B cell (primary cell): ENCODE data around the gene COX6B2. TPM values are rescaled to one million over a fixed set of nuclear protein-coding genes. Genes with fewer than 3 reads are reported as not detected.

ENCODE experiments used
- ATAC-seq: fragments of 200-7000 bp; cut with Tn5 transposase; one replicate; pipeline ENCODE4 v1.10.0; 2021; ENCODE audit warnings: low read depth, mild to moderate bottlenecking, moderate number of reproducible peaks, moderate library complexity
- CTCF ChIA-PET: fragments of 350-600 bp; sonication (Branson Sonifier 250); formaldehyde crosslinking; loops from one replicate; lab custom pipeline; 2021; ENCODE audit warnings: antibody characterized with exemption, inconsistent platforms; lab: Charles Lee
- POLR2A ChIA-PET: fragments of 350-600 bp; sonication (Branson Sonifier 250); formaldehyde crosslinking; loops from one replicate; lab custom pipeline; 2021; ENCODE audit warnings: antibody characterized with exemption; lab: Charles Lee
- DNase-seq: peaks from one replicate; pipeline ENCODE4 v3.0.0; 2013
- H2AFZ ChIP-seq: 2 replicates; pipeline ENCODE4 v1.6.1; 2012; ENCODE audit warnings: mild to moderate bottlenecking, low read depth, low read length; ENCODE audit not compliant: insufficient read depth, poor library complexity, severe bottlenecking
- H3K27ac ChIP-seq, 2 donors: 1 replicate in 1 of 2; 2 replicates in 1 of 2; pipeline ENCODE4 v1.5.1; 2012 to 2013; ENCODE audit warnings: low read length in 2 of 2, mild to moderate bottlenecking in 2 of 2, moderate library complexity in 1 of 2
- H3K27me3 ChIP-seq, 4 experiments: fragments of 200-600 bp in 1 of 4; sonication (generic) in 1 of 4; replicated peaks in 1 of 4; 1 replicate in 2 of 4; 2 replicates in 2 of 4; pipeline versions ENCODE4 v1.6.1 to v1.7.0; 2013 to 2016; ENCODE audit warnings: low read length in 3 of 4, mild to moderate bottlenecking in 2 of 4, mixed read lengths in 1 of 4, moderate library complexity in 1 of 4; ENCODE audit not compliant: insufficient read depth in 4 of 4, control insufficient read depth in 3 of 4; ENCODE audit errors: control extremely low read depth in 1 of 4
- H3K36me3 ChIP-seq, 2 experiments: replicated peaks in 1 of 2; 1 replicate in 1 of 2; 2 replicates in 1 of 2; pipeline versions ENCODE4 v1.6.1 to v1.7.1; 2013; ENCODE audit warnings: low read length in 1 of 2; ENCODE audit not compliant: insufficient read depth in 2 of 2, control insufficient read depth in 1 of 2; ENCODE audit errors: control extremely low read depth in 1 of 2, extremely low read depth in 1 of 2
- H3K4me1 ChIP-seq, 2 donors: fragments of 200-600 bp in 1 of 2; sonication (generic) in 1 of 2; 1 replicate in 1 of 2; 2 replicates in 1 of 2; pipeline versions ENCODE4 v1.5.1 to v1.6.1; 2013 to 2017; ENCODE audit warnings: low read length in 2 of 2; ENCODE audit not compliant: control insufficient read depth in 2 of 2, insufficient read depth in 2 of 2
- H3K4me2 ChIP-seq: replicated peaks from 2 replicates; pipeline ENCODE3; 2012; ENCODE audit warnings: mild to moderate bottlenecking, low read depth, low read length; ENCODE audit not compliant: poor library complexity, severe bottlenecking
- H3K4me3 ChIP-seq, 5 experiments: fragments of 200-600 bp in 1 of 5; sonication (generic) in 1 of 5; 1 replicate in 3 of 5; 2 replicates in 2 of 5; pipeline versions ENCODE4 v1.5.1 to v1.7.0; 2011 to 2016; ENCODE audit warnings: low read length in 4 of 5, mild to moderate bottlenecking in 4 of 5, low read depth in 2 of 5, control low read depth in 1 of 5, moderate library complexity in 1 of 5; ENCODE audit not compliant: insufficient read depth in 1 of 5; ENCODE audit errors: control extremely low read depth in 1 of 5, extremely low read depth in 1 of 5
- H3K79me2 ChIP-seq: fragments of 200-600 bp; sonication (generic); one replicate; pipeline ENCODE4 v1.6.0; 2016; ENCODE audit warnings: low read length; ENCODE audit not compliant: control insufficient read depth, insufficient read depth
- H3K9ac ChIP-seq: fragments of 200-600 bp; sonication (generic); 2 replicates; pipeline ENCODE4 v1.6.1; 2017; ENCODE audit warnings: mild to moderate bottlenecking, low read length, moderate library complexity
- H3K9me3 ChIP-seq, 3 donors: one replicate each; pipeline versions ENCODE4 v1.6.1 to v1.7.1; 2013; ENCODE audit warnings: low read length in 2 of 3; ENCODE audit not compliant: control insufficient read depth in 2 of 3, insufficient read depth in 1 of 3; ENCODE audit errors: control extremely low read depth in 1 of 3
- H4K20me1 ChIP-seq: 2 replicates; pipeline ENCODE4 v1.6.0; 2012; ENCODE audit warnings: mild to moderate bottlenecking, low read length; ENCODE audit not compliant: insufficient read depth, control insufficient read depth, poor library complexity, severe bottlenecking
- H3K27ac Mint-ChIP-seq: one replicate; pipeline ENCODE4 v1.8.0; 2021; ENCODE audit warnings: mixed read lengths
- H3K27me3 Mint-ChIP-seq: one replicate; pipeline ENCODE4 v1.8.0; 2021; ENCODE audit warnings: mixed read lengths
- H3K4me1 Mint-ChIP-seq: one replicate; pipeline ENCODE4 v1.8.0; 2021; ENCODE audit warnings: mixed read lengths
- H3K4me3 Mint-ChIP-seq: one replicate; pipeline ENCODE4 v1.8.0; 2021; ENCODE audit warnings: mixed read lengths
- H3K9me3 Mint-ChIP-seq: one replicate; pipeline ENCODE4 v1.8.0; 2022; ENCODE audit warnings: mixed read lengths; ENCODE audit not compliant: insufficient read depth
- CTCF ChIP-seq: fragments of 200-600 bp; IDR thresholded peaks from one replicate; pipeline ENCODE4 v1.8.0; 2022; ENCODE audit warnings: antibody characterized with exemption, mild to moderate bottlenecking
- EZH2 ChIP-seq: IDR thresholded peaks from 2 replicates; pipeline ENCODE4 v1.6.1; 2012; ENCODE audit warnings: borderline replicate concordance, low read depth, mild to moderate bottlenecking, moderate library complexity, low read length; ENCODE audit not compliant: insufficient read depth, poor library complexity, severe bottlenecking
- WGBS: methylation state at CpG from one replicate; pipeline ENCODE4 v1.1.5; 2013; ENCODE audit warnings: missing lambda C conversion rate; ENCODE audit not compliant: insufficient coverage; 5-methylcytosine and 5-hydroxymethylcytosine counted together
- intact Hi-C: fragments of 100-400 bp; cut with micrococcal nuclease; formaldehyde crosslinking; loops from one replicate; pipeline ENCODE4 v1.10.0; 2022
- polyA plus RNA-seq: library from polyadenylated mRNA; depleted of rRNA; stranded (reverse); fragments of >200 nt; gene quantifications from 2 replicates; pipeline ENCODE4 v1.2.3, GENCODE V29; 2012
- total RNA-seq, 2 donors: library from RNA; stranded (reverse); fragments of 120-200 nt in 1 of 2; gene quantifications; 1 replicate in 1 of 2; 2 replicates in 1 of 2; pipeline versions ENCODE4 v1.2.3 to v1.2.4, GENCODE V29; 2013 to 2022

Gene COX6B2
- total and polyA plus RNA-seq, 2 donors (not counting 1 experiment from before 2014, with no cell fraction given): not detected

- Histone ChIP-seq H2AFZ (no peak overlapping the region), H3K9me3 (peaks cover 0 to 21% (median 0%) of the 10 kb centered on the region in 3 donors), H3K27me3 (peaks cover 0 to 72% (median 30%) of the 10 kb centered on the region in 4 experiments), H3K79me2 (no peaks in the 10 kb centered on the region), H3K4me2 (no peak overlapping the region), H3K9ac (no peak overlapping the region), H3K36me3 (no peaks in the 10 kb centered on the region), H3K4me3 (no peak overlapping the region), H4K20me1 (no peaks in the 10 kb centered on the region), H3K27ac (no peak overlapping the region), H3K4me1 (peaks cover 15 to 17% of the 10 kb centered on the region in 2 donors)
- Mint-ChIP-seq H3K4me3 (no peak overlapping the region), H3K27ac (no peak overlapping the region), H3K4me1 (peaks cover 9% of the 10 kb centered on the region), H3K9me3 (no peaks in the 10 kb centered on the region), H3K27me3 (peaks cover 31% of the 10 kb centered on the region)
- no peak for ATAC-seq
- TF ChIP-seq CTCF (no peak), EZH2 (no peak)
- CTCF ChIA-PET: interaction anchor here (0.9 to 1.0 kb wide), 2 partner anchors 11 to 232 kb away, joined by 3 read pairs; no protein-coding TSS in a partner anchor
- no peak for DNase-seq
- intact Hi-C loops: no loop called here
- WGBS: 61% methylated on average over 9 of the region's 9 CpGs
- POLR2A ChIA-PET: no interaction called here
Observed at GRCh38 chr19:55373306-55373992, 18.9 kb upstream of the COX6B2 start.

- CTCF ChIA-PET: interaction anchor here (1.0 kb wide), 1 partner anchor 231 kb away, joined by 3 read pairs; no protein-coding TSS in a partner anchor
- Histone ChIP-seq H3K27ac (no peak overlapping the region), H3K79me2 (no peaks in the 10 kb centered on the region), H3K4me1 (peaks cover 15 to 17% of the 10 kb centered on the region in 2 donors), H3K9me3 (peaks cover 0 to 24% (median 0%) of the 10 kb centered on the region in 3 donors), H3K27me3 (peaks cover 0 to 82% (median 36%) of the 10 kb centered on the region in 4 experiments), H3K4me2 (no peak overlapping the region), H3K9ac (no peak overlapping the region), H2AFZ (no peak overlapping the region), H3K4me3 (no peak overlapping the region), H4K20me1 (no peaks in the 10 kb centered on the region), H3K36me3 (no peaks in the 10 kb centered on the region)
- Mint-ChIP-seq H3K9me3 (no peaks in the 10 kb centered on the region), H3K27me3 (peaks cover 34% of the 10 kb centered on the region), H3K27ac (no peak overlapping the region), H3K4me1 (peaks cover 9% of the 10 kb centered on the region), H3K4me3 (no peak overlapping the region)
- intact Hi-C loops: no loop called here
- no peak for DNase-seq
- no peak for ATAC-seq
- no peak for TF ChIP-seq EZH2
- no peak for TF ChIP-seq CTCF
- POLR2A ChIA-PET: no interaction called here
- WGBS: 44% methylated on average over 22 of the region's 24 CpGs
Observed at GRCh38 chr19:55372316-55373081, 18.0 kb upstream of the COX6B2 start.
